HEK293T (cell line): ENCODE data around the gene AMPD3.

ENCODE experiments used
- CTCF ChIA-PET: fragments of 350-600 bp; formaldehyde crosslinking; extraction: SDS; loops from one replicate; lab custom pipeline; 2021; ENCODE audit warnings: antibody characterized with exemption, inconsistent platforms; lab: Yijun Ruan, JAX
- POLR2A ChIA-PET: fragments of 350-600 bp; formaldehyde crosslinking; extraction: SDS; loops from one replicate; lab custom pipeline; 2020; ENCODE audit warnings: antibody characterized with exemption, inconsistent platforms; lab: Yijun Ruan, JAX
- DNase-seq: peaks from one replicate; pipeline ENCODE4 v3.0.0; 2012; ENCODE audit warnings: mixed read lengths; ENCODE audit errors: extremely low spot score
- ARNT ChIP-seq: fragments of 450-650 bp; IDR thresholded peaks from 2 replicates; pipeline ENCODE4 v1.6.1; 2017; ENCODE audit warnings: mild to moderate bottlenecking
- BHLHE40 ChIP-seq: fragments of 450-650 bp; IDR thresholded peaks from 2 replicates; pipeline ENCODE4 v1.6.1; 2016; ENCODE audit warnings: mild to moderate bottlenecking, moderate library complexity, borderline replicate concordance
- CTBP1 ChIP-seq: fragments of 450-650 bp; IDR thresholded peaks from 2 replicates; pipeline ENCODE4 v1.6.1; 2016; ENCODE audit warnings: borderline replicate concordance
- ELF4 ChIP-seq: fragments of 450-650 bp; IDR thresholded peaks from 2 replicates; pipeline ENCODE4 v1.6.1; 2017; ENCODE audit warnings: antibody characterized with exemption
- FOXA1 ChIP-seq: fragments of 450-650 bp; IDR thresholded peaks from 2 replicates; pipeline ENCODE4 v1.6.1; 2016; ENCODE audit warnings: mild to moderate bottlenecking
- FOXK2 ChIP-seq: fragments of 450-650 bp; IDR thresholded peaks from 2 replicates; pipeline ENCODE4 v1.6.1; 2016; ENCODE audit warnings: mild to moderate bottlenecking
- FOXM1 ChIP-seq: fragments of 450-650 bp; IDR thresholded peaks from 2 replicates; pipeline ENCODE4 v1.6.1; 2017; ENCODE audit warnings: mild to moderate bottlenecking, borderline replicate concordance
- HDGF ChIP-seq: fragments of 450-650 bp; IDR thresholded peaks from 2 replicates; pipeline ENCODE4 v1.6.1; 2017; ENCODE audit warnings: antibody characterized with exemption, borderline replicate concordance
- L3MBTL2 ChIP-seq: fragments of 450-650 bp; conservative IDR thresholded peaks from 2 replicates; pipeline ENCODE4 v1.6.1; 2016; ENCODE audit warnings: mild to moderate bottlenecking
- LEF1 ChIP-seq: fragments of 450-650 bp; IDR thresholded peaks from 2 replicates; pipeline ENCODE4 v1.6.1; 2017; ENCODE audit warnings: mild to moderate bottlenecking, borderline replicate concordance
- NFRKB ChIP-seq: fragments of 450-650 bp; IDR thresholded peaks from 2 replicates; pipeline ENCODE4 v1.6.1; 2016; ENCODE audit warnings: mild to moderate bottlenecking, moderate library complexity
- SP1 ChIP-seq: fragments of 450-650 bp; IDR thresholded peaks from 2 replicates; pipeline ENCODE4 v1.6.1; 2017
- SUZ12 ChIP-seq: fragments of 450-650 bp; IDR thresholded peaks from 2 replicates; pipeline ENCODE4 v1.6.1; 2016; ENCODE audit warnings: mild to moderate bottlenecking
- TARDBP ChIP-seq: fragments of 450-650 bp; IDR thresholded peaks from 2 replicates; pipeline ENCODE4 v1.6.1; 2016
- ZNF384 ChIP-seq: fragments of 450-650 bp; IDR thresholded peaks from 2 replicates; pipeline ENCODE4 v1.6.1; 2016
- TF ChIP-seq, protein P1 (sequence below): fragments of 450-650 bp; IDR thresholded peaks from 2 replicates; pipeline ENCODE4 v1.6.1; 2016

AMPD3 gene

DNA sequence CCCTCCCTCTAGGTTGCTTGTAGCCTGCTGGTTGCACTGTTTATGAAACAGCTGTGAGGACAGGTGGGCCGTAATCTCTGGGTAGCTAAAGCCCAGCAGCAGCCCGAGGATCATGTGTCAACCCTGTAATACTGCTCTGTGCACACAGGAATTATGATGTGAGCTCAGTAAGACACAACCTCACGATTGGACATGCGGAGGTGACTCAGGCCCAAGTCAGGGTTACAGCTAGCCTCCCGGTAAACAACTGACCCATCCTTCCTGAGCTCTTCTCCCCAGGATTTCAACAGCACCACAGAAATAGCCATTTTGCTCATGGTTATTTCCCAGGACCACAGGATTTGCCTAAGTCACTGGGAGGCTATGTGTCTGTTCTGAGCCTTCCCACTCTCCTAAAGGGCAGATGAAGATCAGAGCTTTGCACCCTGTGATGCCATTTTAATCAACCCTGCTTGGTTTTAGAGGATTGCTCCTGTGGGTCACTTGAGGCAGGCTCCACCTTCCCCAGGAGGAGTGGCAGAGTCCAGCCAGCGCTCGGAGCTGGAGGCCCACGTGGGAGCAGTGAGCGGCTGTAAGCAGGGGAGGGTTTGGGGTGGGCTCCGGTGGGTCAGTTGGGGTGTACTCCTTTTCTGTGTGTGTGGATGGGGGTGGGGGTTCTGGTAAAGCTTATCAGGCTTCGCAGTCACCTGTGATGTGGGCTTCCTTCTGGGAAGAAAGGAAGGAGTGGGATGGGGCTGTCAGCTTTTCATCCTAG, at the start of gene AMPD3:
AMPD3 (plus strand) TSS at position 387 of the 754 bp plus-strand sequence. CDS start 6,256 bp downstream, outside the sequence.
- TF ChIP-seq SUZ12 = no peak
- no peak for TF ChIP-seq CTBP1
- TF ChIP-seq L3MBTL2 = no peak
- no peak for TF ChIP-seq LEF1
- TF ChIP-seq ELF4 = no peak
- TF ChIP-seq SP1 = no peak
- CTCF ChIA-PET = interaction anchor here (0.9 to 2.2 kb wide), 4 partner anchors 37 to 842 kb away, joined by 3 to 6 read pairs (median 4); partner anchors contain the start of gene RNF141
- peak; percentile 30 for DNase-seq
- POLR2A ChIA-PET = interaction anchor here (0.9 to 1.8 kb wide), 3 partner anchors 9 to 86 kb away, joined by 3 to 7 read pairs (median 4); partner anchors contain the start of gene RNF141

- POLR2A ChIA-PET = no interaction called here
- CTCF ChIA-PET = interaction anchor here (0.9 to 1.2 kb wide), 5 partner anchors 12 to 331 kb away, joined by 3 to 4 read pairs (median 3); no protein-coding TSS in a partner anchor
- DNase-seq = peak; percentile 78
- TF ChIP-seq SP1 = no peak
- TF ChIP-seq L3MBTL2 = no peak
- TF ChIP-seq ELF4 = no peak
- TF ChIP-seq FOXA1 = no peak
- TF ChIP-seq ARNT = no peak
- TF ChIP-seq LEF1 = no peak
- no peak for TF ChIP-seq FOXK2
These were observed 49.0 kb upstream of the AMPD3 start for GRCh38 chr11:10405865-10406592.

GRCh38 chr11:10407055-10407454, 48.0 kb upstream of the AMPD3 start:
- ChIA-PET CTCF (interaction anchor here (0.9 kb wide), 1 partner anchor 211 kb away, joined by 4 read pairs; no protein-coding TSS in a partner anchor), POLR2A (no interaction called here)
- DNase-seq = no peak
- TF ChIP-seq NFRKB (no peak), LEF1 (no peak), HDGF (no peak), BHLHE40 (no peak), SP1 (no peak)

DNA sequence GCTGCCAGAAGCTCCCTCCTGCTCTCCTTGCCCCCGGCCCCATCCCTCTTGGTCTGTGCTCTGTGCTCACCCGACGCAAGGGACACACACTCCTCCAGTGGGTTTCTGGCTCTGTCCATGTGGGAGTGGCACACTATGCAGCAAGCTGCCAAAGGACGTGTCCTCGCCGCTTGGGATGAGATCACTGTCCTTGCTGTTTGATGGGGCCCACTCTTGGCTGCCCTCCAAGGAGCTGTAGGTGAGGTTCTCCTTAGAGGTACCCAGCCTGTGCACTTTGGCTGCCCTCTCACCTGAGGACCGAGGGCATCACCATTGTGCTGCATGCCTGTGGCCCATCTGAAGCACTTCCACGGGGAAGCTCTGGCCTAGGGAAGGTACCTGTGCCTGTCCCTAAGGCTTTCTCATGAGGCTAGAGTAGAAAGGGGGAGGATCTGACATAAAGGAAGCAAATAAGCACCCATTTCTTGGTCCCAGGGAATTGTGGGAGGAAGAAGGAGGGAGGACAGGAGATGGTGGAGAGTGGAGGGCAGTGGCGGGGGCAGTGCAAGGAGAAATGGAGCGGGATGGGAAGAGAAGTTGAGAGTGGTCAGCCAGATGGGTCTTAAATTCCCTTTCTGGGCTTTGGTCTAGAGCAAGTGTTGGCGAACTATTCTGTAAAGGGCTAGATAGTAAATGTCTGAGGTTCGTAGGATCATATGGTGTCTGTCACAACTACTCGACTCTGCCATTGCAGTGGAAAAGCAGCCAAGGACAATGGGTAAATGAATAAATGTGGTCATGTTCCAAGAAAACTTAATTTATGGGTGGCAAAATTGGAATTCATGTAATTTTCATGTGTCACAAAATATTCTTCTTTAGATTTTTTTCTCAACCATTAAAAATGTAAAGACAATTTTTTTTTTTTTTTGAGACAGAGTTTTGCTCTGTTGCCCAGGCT, 47.0 kb upstream of the AMPD3 start:
- ChIA-PET CTCF (interaction anchor here (0.6 to 0.7 kb wide), 2 partner anchors 10 to 252 kb away, joined by 3 read pairs; no protein-coding TSS in a partner anchor), POLR2A (interaction anchor here (1.4 kb wide), 1 partner anchor 133 kb away, joined by 3 read pairs; the partner anchor contains the start of gene RNF141)
- TF ChIP-seq TARDBP = no peak
- TF ChIP-seq NFRKB = no peak
- TF ChIP-seq FOXK2 = no peak
- TF ChIP-seq SP1 = no peak
- no peak for TF ChIP-seq CTBP1
- no peak for TF ChIP-seq BHLHE40
- TF ChIP-seq ELF4 = no peak
- TF ChIP-seq SUZ12 = no peak
- TF ChIP-seq ZNF384 = no peak
- no peak for TF ChIP-seq L3MBTL2
- no peak for TF ChIP-seq FOXM1
- no peak for TF ChIP-seq HDGF
- DNase-seq = no peak

GRCh38 chr11:10409207-10409661, 45.8 kb upstream of the AMPD3 start:
- no peak for DNase-seq
- no peak for TF ChIP-seq NFRKB
- CTCF ChIA-PET = interaction anchor here (0.6 kb wide), 1 partner anchor 251 kb away, joined by 3 read pairs; no protein-coding TSS in a partner anchor
- POLR2A ChIA-PET = interaction anchor here (1.4 kb wide), 1 partner anchor 132 kb away, joined by 3 read pairs; the partner anchor contains the start of gene RNF141

GRCh38 chr11:10410106-10410843, 44.8 kb upstream of the AMPD3 start:
- DNase-seq = no peak
- POLR2A ChIA-PET = no interaction called here

More at GRCh38 chr11:10410106-10410843, 44.8 kb upstream of the AMPD3 start:
- CTCF ChIA-PET = no interaction called here
- TF ChIP-seq, protein P1, sequence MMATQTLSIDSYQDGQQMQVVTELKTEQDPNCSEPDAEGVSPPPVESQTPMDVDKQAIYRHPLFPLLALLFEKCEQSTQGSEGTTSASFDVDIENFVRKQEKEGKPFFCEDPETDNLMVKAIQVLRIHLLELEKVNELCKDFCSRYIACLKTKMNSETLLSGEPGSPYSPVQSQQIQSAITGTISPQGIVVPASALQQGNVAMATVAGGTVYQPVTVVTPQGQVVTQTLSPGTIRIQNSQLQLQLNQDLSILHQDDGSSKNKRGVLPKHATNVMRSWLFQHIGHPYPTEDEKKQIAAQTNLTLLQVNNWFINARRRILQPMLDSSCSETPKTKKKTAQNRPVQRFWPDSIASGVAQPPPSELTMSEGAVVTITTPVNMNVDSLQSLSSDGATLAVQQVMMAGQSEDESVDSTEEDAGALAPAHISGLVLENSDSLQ = no peak
- no peak for TF ChIP-seq NFRKB
- TF ChIP-seq SP1 = no peak
